ENCODE results near the gene TOB1. TPM values are rescaled to one million over a fixed set of nuclear protein-coding genes. Genes with fewer than 3 reads are reported as not detected.
"Not testable (repeated sequence)": the region's sequence is repeated elsewhere in the genome, so short reads cannot be mapped to it uniquely, and the experiment has no call there.

The TOB1 gene
- polyA plus RNA-seq, 3 donors, result 37.2 to 40.2 (median 40.2) TPM

DNA sequence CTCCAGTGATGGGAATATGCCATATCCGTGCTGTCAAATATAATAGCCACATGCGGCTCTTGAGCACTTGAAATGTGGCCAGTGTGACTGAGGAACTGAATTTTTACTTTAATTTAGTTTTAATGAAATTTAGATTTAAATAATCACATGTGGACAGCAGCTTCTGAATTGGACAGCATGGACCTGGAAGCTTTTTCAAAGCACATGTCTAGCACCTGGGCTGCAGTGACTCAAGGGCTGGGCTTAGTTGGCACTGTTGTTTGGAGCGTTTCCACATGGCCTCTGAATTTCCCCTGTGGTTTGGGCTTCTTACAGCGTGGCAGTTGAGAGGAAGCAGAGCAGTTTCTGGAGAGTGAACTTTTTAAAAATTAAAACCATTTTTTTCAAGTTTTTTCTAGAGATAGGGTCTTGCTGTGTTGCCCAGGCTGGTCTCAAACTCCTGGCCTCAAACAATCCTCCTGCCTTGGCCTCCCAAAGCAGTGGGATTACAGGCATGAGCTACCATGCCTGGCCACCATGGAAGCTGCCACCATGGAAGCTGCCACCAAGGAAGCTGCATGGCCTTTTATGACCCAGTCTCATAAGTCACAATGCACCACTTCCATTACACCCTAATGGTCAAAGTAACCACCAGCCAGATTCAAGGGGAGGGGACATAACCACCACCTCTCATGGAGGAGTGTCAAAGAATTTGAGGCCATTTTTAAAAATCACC lies 6.7 kb upstream of the TOB1 start:
- no peak for DNase-seq

DNA sequence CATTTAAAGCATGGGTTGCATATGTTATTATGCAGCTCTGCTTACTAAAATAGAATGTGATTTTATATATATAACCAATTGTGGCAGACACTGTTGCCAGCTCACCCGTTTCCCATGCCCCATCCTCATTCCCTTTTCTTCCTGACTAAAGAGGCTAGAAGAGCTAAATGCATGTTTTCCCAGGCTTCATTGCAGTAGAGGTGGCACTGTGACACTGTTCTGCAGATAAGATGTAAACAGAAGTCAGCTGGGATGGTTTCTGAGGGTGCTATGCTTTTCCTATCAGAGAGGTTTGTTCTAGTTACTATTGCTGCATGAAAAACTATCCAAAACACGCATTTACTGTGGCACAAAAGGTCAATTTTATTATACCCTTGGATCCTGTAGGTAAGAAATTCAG lies 5.7 kb upstream of the TOB1 start:
- DNase-seq, result no peak

DNA sequence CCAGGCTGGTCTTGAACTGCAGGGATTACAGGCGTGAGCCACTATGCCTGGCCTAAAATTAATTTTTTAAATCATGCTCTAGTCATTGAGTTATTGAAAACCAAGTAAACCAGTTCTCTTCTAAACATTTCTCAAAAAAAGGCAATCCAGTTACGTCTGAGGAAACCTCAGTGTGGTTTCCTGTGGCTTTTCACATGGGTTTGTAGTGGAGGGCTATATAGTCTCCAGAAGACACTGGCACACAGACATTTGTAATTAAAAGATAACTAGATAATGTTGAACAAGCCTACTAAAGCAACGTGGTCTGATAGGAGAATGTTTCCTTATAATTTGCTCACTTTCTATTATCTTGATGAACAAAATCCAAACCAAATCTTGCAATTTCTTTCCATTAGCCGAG lies 5.2 kb upstream of the TOB1 start:
- DNase-seq, result no peak

DNA sequence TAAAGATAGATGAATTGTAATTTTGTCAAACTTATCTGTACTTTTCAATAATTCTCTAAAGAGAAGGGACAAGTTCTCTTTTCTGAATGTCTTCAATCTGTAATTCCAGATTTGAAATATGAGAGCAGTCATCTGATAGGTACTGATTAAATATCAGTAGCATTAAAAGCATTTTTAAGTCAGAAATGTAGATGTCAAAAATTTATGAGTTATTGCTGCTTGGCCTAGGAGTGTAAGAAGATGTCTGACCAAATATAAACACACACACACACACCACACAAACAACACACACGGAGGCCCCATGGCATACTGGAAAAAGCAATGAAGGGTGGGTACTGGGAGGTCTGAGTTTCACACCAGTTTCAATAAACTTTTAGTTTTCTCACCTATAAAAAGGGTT lies 2.4 kb upstream of the TOB1 start:
- no peak for DNase-seq

DNA sequence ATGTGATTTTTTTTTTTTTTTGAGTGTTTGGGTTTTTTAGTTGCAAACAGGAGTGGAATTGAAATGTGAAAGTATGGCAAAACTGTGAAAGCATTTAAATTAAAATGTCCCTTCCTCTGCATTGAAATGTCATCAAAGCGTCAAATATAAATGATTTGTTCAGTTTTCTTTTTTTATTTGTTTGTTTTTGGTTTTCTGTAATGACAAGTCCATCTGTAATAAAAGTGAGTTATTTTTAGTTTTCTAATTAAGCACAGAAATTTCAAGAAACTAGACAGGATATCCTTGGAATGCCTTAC lies 1.9 kb upstream of the TOB1 start:
- no peak for DNase-seq

DNA sequence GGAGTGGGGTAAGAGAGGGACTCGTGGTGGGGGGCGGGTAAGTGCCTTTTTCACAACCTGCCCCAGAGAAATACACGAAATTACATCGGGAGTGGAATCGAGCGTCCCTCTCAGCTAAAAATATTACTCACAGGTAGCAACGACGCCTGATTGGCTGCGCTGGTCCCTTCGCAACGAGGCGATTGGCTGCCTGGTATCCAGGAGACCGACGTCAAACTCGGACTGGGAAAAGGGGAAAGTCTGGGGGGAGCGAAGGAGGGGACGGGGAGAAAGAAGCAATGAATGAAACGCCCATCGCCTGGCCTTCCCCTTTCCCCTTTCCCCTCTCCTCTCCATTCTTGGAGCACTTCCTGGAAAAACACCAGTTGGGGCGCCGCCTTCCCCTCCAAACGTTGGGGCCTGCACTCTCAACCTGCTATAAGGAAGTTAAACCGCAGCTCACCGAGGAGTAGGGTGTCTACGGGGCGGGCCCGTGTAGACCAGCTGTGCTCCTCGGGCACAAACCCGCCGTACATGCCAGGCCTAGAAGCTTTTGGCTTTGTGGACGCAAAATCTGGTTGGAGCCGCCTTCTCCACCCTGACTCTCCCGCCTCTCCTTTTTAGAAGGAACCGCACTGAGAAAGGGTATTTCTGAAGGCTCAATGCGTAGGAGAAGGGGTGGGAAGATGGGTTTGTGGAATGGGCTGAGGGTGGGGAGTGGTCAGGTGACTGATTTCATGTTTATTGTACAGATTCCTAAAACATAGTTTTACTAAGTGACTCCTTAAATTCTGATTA lies 1.4 kb upstream of the TOB1 start:
- peak; percentile 97 for DNase-seq

DNA sequence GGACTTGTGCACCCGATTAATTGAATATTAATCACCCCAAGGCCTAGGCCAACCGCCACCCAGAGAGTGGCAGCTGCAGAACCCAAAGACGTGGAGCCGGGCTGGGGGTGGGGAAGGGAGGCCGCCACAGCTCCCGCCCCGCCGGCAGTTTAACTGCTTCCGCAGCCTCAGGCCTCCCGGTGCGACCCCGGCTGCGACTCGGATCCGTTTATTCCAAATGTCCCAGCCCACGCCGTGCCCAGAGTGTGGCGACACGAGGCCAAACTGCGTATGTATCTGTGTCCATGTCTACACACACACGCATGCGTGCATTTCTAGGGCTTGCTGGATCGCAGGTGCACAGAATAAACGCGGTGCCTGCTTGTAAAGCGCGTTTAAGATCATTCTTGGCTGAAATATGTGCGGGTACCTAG lies 802 bp upstream of the TOB1 start:
- DNase-seq, result peak; percentile 70

DNA sequence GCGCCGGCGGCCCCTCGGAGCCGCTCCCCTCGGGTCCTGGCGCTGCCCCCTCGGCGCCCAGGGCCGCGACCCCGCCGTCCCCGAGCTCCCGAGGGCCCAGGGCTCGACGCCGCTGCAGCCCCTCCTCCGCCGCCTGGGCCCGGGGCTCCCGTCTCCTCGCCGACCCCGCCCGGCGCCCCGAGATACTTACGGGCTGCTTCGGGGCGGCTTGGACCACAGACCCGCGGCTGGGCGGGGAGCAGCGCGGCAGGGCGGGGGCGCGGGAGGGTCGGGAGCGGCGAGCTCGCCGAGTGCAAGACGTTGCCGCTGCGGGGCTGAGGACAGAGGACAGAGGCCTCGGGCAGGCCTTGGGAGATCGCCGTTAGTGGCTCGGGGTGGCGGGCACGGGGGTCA lies 290 bp downstream of the TOB1 start:
- no peak for DNase-seq

DNA sequence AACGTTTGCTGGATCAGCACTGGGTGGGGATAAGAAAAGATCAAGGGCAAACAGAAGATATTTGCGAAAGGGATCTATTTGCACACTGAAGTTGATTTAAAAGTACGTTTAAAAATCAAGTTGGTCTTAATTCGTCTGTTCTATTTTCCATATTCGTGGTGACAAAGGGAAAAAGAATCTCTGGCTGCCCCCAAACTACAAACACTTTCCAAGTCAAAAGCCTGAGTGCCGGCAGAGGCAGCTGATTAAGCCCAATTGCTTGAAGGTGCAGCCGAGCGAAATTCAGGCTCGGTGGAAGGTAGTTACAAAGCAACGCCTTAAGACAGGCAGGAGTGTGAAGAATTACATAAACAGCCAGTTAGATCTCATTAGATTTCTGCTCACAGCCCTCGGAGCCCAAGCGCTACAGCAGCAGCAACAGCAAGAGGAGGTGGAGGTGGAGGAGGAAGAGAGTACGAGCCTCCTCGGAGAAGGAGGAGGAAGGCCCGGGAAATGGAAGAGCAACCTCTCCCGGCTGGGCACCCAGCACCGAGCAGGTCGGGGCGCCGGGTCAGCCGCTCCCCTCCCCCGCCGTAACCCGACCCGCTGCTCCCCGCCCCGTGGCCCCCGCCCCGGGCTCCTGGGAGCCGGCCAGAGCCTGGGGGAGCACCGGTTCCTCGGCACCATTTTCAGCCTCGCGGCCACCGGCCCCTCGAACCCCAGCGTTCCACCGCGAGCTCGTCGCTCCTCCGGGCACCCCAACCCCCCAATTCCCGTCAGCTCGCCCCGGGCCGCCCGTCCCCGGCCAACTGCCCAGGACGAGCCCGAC lies 890 bp downstream of the TOB1 start:
- peak; percentile 54 for DNase-seq

DNA sequence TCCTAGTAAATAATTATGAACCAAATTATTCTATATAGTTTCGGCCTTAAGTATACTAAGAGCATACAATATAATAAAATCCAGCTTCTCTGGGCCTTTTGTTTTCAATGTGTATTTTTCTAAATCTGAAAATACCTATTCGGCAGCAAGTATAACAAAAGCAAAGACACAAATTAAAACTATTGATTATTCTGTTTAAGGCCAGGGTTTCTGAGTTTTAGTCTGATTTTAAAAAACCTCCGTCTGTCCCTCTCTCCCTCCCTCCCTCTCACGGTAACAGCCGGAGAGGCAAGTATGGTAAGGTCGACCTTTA lies 1.5 kb downstream of the TOB1 start:
- DNase-seq, result no peak

DNA sequence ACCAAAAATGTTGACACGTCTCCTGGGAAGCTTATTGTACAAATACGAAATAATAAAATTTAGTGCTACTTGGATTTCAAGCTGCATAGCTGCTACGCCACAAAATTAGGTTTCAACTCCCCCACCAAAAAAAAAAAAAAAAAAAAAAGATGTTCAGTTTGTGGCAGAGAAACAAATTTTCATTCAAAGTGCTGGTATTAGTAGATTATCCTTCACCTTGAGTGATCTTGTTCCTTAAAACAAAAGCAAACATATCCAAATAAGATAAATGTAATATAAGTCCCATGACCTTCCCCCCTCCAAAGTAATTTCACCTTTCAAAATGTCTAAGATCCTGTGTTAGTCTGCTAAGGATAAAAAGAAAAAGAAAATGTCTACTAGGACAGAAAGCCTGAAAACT lies 2.2 kb downstream of the TOB1 start:
- DNase-seq, result no peak

DNA sequence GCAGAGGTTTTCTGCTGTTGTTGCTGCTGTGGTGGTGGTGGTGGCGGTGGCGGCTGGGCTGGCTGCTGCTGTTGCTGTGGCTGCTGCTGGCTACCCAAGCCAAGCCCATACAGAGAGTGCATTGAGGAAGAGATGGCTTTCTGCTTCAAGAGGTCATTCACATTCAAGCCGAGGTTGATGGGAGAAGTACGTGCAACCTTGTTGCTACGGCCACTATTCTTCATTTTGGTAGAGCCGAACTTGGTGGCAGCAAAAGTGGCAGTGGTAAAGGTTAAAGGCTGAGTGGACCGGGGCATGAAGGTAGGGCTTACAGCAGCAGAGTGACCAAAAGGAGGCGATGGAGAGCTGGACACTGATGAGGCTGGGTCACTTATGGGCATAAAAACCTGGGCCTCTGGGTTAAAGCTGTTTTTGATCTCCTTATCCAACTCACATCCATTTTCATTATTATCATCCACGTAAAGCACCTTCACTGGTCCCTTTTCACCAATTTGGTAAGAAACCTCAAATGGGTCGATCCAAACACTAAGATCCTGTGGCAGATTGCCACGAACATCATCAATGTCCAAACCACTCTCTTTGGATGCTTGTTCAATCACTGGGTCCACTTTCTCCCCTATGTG lies 2.8 kb downstream of the TOB1 start:
- DNase-seq, result no peak

DNA sequence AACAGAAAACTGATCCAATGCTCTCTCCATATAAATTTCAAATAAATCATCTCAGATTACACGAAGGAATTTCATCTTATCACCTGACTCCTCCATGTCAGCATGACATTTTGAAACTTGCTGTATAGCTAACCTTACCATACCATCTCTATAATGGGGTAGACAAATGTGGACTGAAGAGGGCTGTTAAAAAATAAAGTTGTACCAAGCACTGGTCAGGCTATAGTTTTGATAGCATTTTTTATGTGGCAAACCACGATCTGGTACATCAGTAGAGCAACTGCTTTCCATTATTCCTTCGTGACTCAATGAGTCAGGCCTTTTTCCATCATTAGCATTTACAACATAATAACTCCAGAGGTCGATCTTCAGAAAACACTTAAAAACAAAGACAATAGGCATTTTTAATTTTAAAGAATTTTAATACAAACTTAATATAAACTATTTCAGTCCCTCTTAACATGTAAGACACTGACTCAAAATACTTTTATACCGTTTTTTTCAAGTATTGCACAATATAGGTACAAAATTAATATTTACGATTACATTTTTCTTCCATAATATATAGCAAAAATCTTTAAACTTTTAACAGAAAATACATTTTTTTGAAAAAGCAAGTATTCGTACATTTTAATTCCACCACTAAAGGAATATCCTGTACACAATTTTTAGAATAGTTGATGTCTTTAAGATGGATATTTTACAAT lies 4.2 kb downstream of the TOB1 start:
- no peak for DNase-seq

DNA sequence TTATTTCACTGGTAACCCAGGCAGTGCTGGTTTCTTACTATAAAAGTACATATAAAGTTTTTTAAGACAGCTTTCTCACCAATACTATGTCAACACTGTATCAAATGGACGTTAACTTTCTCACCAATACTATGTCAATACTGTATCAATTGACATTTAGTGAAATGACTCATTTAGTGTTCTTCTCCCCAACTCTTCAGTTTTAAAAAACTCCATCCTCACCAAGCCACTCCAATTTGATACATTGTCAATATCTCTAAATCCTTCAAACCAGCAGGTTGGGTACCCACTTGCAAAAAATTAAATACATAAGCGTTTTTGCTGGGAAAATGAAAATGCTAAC lies 4.8 kb downstream of the TOB1 start:
- no peak for DNase-seq

DNA sequence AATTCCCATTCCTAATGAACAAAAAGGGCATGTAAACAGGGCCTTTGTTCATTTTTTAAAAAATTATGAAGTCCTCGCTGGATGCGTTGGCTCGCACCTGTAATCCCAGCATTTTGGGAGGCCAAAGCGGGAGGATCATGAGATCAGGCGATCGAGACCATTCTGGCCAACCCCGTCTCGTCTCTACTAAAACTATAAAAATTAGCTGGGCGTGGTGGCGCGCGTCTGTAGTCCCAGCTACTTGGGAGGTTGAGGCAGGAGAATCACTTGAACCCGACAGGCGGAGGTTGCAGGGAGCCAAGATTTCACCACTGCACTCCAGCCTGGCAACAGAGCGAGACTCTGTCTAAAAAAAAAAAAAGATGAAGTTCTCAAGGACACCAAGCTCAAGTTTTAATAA lies 6.4 kb downstream of the TOB1 start:
- DNase-seq, result not testable (repeated sequence)

DNA sequence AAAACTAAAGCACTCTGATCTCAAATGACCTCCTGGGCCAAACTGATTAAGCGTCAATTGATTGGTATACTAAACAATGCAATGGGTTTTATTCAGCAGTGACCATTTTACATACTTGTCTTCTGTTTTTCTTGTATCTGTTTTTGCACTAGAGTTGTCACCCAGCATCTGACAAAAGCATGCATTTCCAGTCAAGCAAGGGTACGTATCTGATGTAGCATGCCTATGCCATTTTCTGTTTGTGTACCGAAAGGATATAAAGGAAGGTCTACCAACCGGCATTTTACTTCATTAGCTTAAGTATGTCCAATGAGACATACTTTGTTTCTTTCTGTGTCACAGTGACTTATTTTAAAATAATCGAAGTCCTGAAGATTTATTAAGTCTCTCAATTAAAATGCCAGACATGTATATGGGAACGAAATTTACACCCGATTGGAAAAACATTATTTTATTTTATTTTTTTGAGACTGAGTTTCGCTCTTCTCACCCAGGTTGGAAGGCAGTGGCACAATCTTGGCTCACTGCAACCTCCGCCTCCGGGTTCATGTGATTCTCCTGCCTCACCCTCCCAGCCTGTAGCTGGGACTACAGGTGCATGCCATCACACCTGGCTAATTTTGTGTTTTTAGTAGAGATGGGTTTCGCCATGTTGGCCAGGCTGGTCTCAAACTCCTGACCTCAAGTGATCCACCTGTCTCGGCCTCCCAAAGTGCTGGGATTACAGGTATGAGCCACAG lies 7.5 kb downstream of the TOB1 start:
- DNase-seq, result no peak

DNA sequence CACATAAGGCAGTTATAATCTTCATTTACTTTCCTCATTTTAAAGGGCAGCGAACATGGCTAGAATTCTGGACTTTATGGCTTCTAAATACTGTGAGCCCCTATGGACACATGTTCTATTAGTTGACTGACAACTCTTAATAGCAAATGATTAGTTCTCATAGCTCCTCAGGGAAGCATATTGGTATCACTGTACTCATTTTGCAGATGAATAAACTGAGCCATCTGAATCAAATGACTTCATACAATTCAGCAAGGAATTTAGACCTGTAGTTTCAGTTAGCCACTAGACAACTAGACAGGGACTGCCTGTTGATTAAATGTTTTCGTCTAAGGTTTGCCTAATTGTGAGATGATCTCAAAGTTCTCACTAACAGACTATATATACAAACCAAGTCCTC lies 9.7 kb downstream of the TOB1 start:
- DNase-seq, result no peak

DNA sequence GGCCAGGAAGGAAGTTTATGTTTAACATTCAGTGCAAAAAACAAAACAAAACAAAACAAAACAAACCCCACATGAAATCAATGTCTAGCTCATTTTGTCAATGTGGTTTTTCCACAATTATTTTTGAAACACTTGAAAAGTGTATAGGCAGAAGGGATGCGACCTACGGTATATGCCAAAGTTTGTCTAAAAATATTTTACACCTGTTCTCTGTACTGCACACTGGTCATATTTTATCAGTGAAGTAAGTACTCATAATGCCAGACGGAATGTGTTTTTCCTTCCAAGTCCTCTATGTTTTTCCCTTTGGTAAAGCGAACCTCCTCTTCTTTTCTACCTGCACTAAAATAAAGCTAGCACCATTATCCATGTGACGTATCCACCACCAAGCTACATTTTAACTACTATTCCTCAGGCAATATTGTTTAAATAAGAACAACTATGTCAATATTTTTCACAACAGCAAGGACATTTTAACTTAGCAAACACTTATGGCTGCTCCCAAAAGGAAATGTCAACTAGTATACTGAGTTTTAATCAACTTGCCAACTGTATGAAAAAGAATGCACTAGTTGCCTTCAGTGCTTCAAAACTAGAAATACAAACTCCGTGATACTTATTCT lies 10.3 kb downstream of the TOB1 start:
- DNase-seq, result no peak

DNA sequence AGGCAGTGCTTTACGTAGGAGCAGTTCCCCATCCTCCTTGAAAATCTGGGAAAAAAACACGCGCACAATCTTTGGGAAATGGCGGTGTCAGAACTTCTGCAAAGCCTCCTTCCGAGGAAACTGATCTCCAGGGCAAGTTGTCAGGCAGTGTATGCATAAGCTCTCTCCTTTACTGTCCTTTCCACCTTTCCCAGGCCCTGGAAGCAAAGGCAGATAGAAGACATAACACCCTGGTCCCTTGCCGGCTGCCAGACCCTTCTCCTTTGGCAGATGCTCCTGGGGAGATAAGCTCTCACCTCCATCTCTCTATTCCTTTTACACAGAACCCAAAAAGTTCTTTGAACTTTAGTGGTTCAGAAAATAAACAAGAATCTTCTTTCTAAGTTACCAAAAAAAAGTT lies 12.4 kb downstream of the TOB1 start:
- DNase-seq, result no peak

DNA sequence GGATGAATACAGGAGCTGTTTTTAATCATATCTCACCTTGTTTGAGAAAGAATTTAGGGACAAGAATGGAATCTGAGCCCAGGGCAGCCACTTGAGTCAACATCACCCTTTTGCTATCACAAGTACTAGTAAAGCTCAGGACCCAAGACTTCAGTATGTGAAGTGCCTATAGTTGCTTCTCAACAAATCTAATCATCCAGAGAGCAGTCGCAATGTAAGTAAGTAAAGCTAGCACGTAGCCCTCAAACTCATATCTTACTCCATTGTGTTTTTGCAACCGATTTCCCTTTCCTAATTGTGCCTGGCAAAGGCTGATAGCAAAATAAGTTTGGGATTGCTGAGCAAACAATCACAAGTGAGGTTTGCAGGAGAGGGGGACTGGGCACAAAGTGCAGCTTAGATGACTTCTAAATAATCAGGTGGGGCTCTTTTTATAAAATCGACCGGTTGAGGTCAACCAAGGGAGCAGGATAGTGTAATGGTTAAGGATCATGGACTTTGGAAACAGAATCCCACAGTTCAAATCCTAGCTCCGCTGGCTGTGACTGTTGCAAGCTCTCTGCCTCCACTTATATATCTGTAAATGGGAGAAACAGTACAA lies 13.0 kb downstream of the TOB1 start:
- no peak for DNase-seq

DNA sequence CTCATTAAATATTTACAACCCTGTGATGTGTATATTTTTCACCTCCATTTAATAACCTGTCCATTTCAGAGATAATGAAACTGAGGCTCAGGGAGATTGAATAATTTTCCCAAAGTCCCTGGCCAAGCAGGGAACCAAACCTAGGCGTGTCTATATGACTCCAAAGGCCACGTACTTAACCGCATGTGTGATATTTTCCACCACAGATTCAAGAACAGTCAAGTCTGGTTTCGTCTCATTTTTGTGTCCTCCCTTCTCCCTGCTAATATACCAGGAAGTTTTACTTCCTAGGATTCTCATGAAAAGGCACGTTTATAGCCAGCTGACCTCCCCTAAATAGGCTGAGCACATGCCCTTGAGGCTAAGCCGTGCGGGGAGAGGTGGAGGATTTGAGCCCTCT lies 15.5 kb downstream of the TOB1 start:
- DNase-seq, result no peak

All from renal pelvis (tissue), 4 donors.